Measurements from ENCODE around the gene CDYL2.

CDYL2 gene

DNA sequence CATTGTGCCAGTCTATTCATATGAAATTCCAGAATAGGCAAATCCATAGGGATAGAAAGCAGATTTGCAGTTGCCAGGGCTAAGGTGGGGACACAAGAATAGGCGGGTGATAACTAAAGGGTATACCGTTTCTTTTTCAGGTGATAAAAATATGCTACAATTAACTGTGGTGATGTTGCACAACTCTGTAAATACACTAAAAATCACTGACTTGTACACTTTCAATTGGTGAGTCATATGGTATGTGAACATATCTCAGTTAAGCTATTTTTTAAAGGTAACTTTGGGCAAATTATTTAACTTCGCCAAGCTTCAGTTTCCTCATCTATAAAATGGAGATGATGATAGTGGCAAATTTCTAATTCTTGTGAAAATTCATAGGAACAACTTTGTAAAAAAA is 65.9 kb downstream of the CDYL2 start:
- no peak for TF ChIP-seq SIN3A (IDR thresholded peaks at IDR 0.05; ENCODE audit: borderline replicate concordance, insufficient read depth, low read length)
- no peak for TF ChIP-seq TAF1 (IDR thresholded peaks at IDR 0.05; ENCODE audit: borderline replicate concordance, insufficient read depth, low read length)
- TF ChIP-seq POLR2AphosphoS5 (IDR thresholded peaks at IDR 0.05; ENCODE audit: low read depth, low read length) = no peak
- no peak for TF ChIP-seq FOXP2 (optimal IDR thresholded peaks at IDR 0.05; ENCODE audit: borderline replicate concordance, extremely low read depth, extremely low read length, insufficient read depth)
- TF ChIP-seq, protein P1, sequence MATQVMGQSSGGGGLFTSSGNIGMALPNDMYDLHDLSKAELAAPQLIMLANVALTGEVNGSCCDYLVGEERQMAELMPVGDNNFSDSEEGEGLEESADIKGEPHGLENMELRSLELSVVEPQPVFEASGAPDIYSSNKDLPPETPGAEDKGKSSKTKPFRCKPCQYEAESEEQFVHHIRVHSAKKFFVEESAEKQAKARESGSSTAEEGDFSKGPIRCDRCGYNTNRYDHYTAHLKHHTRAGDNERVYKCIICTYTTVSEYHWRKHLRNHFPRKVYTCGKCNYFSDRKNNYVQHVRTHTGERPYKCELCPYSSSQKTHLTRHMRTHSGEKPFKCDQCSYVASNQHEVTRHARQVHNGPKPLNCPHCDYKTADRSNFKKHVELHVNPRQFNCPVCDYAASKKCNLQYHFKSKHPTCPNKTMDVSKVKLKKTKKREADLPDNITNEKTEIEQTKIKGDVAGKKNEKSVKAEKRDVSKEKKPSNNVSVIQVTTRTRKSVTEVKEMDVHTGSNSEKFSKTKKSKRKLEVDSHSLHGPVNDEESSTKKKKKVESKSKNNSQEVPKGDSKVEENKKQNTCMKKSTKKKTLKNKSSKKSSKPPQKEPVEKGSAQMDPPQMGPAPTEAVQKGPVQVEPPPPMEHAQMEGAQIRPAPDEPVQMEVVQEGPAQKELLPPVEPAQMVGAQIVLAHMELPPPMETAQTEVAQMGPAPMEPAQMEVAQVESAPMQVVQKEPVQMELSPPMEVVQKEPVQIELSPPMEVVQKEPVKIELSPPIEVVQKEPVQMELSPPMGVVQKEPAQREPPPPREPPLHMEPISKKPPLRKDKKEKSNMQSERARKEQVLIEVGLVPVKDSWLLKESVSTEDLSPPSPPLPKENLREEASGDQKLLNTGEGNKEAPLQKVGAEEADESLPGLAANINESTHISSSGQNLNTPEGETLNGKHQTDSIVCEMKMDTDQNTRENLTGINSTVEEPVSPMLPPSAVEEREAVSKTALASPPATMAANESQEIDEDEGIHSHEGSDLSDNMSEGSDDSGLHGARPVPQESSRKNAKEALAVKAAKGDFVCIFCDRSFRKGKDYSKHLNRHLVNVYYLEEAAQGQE (IDR thresholded peaks at IDR 0.05; ENCODE audit: insufficient read depth in 1 of 2, low read depth in 2 of 2, low read length in 2 of 2) = no peak

DNA sequence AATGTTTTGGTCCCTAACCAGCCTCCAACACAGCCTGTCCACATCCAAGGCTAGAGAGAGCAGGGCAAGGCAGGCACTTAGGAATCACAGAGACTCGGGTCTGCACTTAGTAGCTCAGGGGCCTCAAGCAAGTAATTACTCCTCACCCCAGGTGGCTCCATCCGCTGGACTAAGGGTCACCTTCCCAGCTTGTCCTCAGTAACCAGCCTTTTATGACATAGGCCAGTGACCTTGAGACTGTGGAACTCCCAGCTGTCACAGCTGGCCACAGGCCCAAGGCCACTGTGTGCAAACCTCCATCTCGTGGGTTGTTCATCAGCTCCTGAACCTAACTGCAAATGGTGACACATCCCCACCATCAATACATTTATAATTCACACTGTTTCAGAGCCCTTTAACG is 68.6 kb downstream of the CDYL2 start:
- TF ChIP-seq FOXP2 (optimal IDR thresholded peaks at IDR 0.05; ENCODE audit: borderline replicate concordance, extremely low read depth, extremely low read length, insufficient read depth) = no peak
- no peak for TF ChIP-seq TAF1 (IDR thresholded peaks at IDR 0.05; ENCODE audit: borderline replicate concordance, insufficient read depth, low read length)
- no peak for TF ChIP-seq POLR2AphosphoS5 (IDR thresholded peaks at IDR 0.05; ENCODE audit: low read depth, low read length)

DNA sequence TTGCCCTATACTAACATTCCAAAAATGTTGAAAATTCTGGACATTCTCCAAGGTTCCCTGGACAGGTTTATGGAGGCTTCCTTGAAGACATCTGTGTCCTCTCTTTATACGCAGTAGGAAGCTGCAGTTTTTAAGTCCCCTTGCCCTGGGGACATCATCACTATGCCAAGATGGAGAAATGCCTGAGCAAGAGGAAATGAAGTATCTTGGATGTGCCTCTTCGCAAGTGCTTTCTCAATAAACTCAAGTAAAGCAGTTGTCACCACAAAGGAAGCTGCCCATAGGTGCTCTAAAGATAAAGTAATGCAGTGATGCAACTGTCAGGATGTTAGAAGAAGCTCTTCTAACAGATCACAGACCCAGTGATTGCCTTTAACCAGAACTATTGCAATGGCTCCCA is 71.0 kb downstream of the CDYL2 start:
- TF ChIP-seq, protein P1 (IDR thresholded peaks at IDR 0.05; ENCODE audit: insufficient read depth in 1 of 2, low read depth in 2 of 2, low read length in 2 of 2) = no peak
- TF ChIP-seq POLR2AphosphoS5 (IDR thresholded peaks at IDR 0.05; ENCODE audit: low read depth, low read length) (no peak), SIN3A (IDR thresholded peaks at IDR 0.05; ENCODE audit: borderline replicate concordance, insufficient read depth, low read length) (no peak), TAF1 (IDR thresholded peaks at IDR 0.05; ENCODE audit: borderline replicate concordance, insufficient read depth, low read length) (no peak), FOXP2 (optimal IDR thresholded peaks at IDR 0.05; ENCODE audit: borderline replicate concordance, extremely low read depth, extremely low read length, insufficient read depth) (no peak)

DNA sequence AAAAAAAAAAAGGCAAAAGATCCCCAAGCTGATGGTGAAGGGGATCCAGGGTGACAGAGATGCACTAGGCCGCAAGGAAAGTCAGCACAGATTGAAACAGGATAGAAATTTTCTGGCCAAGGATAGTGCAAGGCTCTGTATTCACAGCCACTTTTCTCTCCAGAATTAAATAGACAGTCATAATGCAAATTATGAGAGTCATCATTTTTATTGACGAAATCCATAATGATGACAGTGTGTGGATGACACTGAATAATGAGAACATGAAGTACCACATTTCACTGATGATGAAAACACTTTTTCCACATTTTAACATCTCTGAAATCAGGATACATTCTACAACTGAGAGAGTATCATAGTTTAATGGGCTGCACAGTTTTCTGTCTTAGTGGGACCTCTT is 72.5 kb downstream of the CDYL2 start:
- TF ChIP-seq POLR2AphosphoS5 (IDR thresholded peaks at IDR 0.05; ENCODE audit: low read depth, low read length) = no peak
- no peak for TF ChIP-seq SIN3A (IDR thresholded peaks at IDR 0.05; ENCODE audit: borderline replicate concordance, insufficient read depth, low read length)
- no peak for TF ChIP-seq FOXP2 (optimal IDR thresholded peaks at IDR 0.05; ENCODE audit: borderline replicate concordance, extremely low read depth, extremely low read length, insufficient read depth)
- TF ChIP-seq, protein P1 (IDR thresholded peaks at IDR 0.05; ENCODE audit: insufficient read depth in 1 of 2, low read depth in 2 of 2, low read length in 2 of 2) = no peak
- no peak for TF ChIP-seq TAF1 (IDR thresholded peaks at IDR 0.05; ENCODE audit: borderline replicate concordance, insufficient read depth, low read length)

DNA sequence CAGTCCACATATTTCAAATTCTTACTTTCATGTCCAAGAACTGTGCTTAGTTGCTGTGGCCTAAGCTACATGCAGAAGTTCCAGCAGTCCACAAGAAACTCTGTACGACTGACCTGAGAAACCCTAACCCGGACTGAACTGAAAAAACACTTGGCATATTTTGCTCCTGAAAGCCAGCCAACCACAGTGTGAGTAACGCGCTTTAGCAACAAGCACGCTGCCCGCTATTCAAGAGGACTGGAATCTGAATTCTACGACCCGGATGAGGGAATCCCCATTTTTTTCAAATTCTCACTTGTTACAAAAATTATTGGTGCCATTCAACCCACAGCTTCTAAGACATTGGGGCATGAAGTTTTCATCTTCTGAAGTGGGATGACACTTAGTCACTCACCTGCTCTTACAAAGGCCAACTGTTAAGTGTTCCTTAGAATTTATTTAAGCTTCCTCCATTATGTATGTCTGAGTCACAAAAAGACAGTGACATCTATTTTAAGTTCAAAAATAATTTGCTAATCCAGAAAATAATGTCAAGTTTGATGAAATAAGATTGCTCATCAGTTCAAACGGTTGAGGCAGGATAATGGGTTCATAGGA is 78.7 kb downstream of the CDYL2 start:
- no peak for TF ChIP-seq FOXP2 (optimal IDR thresholded peaks at IDR 0.05; ENCODE audit: borderline replicate concordance, extremely low read depth, extremely low read length, insufficient read depth)
- TF ChIP-seq TAF1 (IDR thresholded peaks at IDR 0.05; ENCODE audit: borderline replicate concordance, insufficient read depth, low read length) = no peak
- TF ChIP-seq POLR2AphosphoS5 (IDR thresholded peaks at IDR 0.05; ENCODE audit: low read depth, low read length) = no peak
- TF ChIP-seq, protein P1 (IDR thresholded peaks at IDR 0.05; ENCODE audit: insufficient read depth in 1 of 2, low read depth in 2 of 2, low read length in 2 of 2) = no peak
- TF ChIP-seq SIN3A (IDR thresholded peaks at IDR 0.05; ENCODE audit: borderline replicate concordance, insufficient read depth, low read length) = no peak
